IMR-90 (cell line): Measurements from ENCODE around the gene TSEN15. TPM values are rescaled to one million over a fixed set of nuclear protein-coding genes. Genes with fewer than 3 reads are reported as not detected.

Experiments used
- ATAC-seq: fragments of 200-7000 bp; cut with Tn5 transposase; 2 replicates; pipeline ENCODE4 v1.9.1; 2020; ENCODE audit warnings: low read depth, mild to moderate bottlenecking, moderate library complexity
- BruUV-seq: library from RNA; stranded (reverse); fragments of 400-500 nt; replicated peaks from 2 replicates; lab custom pipeline; 2021; lab: Mats Ljungman, UMichigan
- CTCF ChIA-PET: fragments of 300-600 bp; formaldehyde crosslinking; extraction: SDS; loops from one replicate; lab custom pipeline; 2021; ENCODE audit warnings: antibody characterized with exemption; lab: Yijun Ruan, JAX
- POLR2A ChIA-PET: fragments of 300-600 bp; sonication (Branson Sonifier 250); formaldehyde crosslinking; loops from one replicate; lab custom pipeline; 2022; ENCODE audit warnings: antibody characterized with exemption; ENCODE audit not compliant: unreplicated experiment; lab: Charles Lee
- DNase-seq: peaks from one replicate; pipeline ENCODE4 v3.0.0; 2013
- H2AFZ ChIP-seq: replicated peaks from 2 replicates; pipeline ENCODE3; 2013; ENCODE audit warnings: low read length, mild to moderate bottlenecking; ENCODE audit not compliant: poor library complexity
- H2AK5ac ChIP-seq: 2 replicates; pipeline ENCODE4 v1.6.1; 2013; ENCODE audit warnings: low read depth, low read length, inconsistent platforms
- H2AK9ac ChIP-seq: replicated peaks from 2 replicates; pipeline ENCODE3; 2013; ENCODE audit warnings: mild to moderate bottlenecking, low read depth, low read length, moderate library complexity; ENCODE audit not compliant: poor library complexity
- H2BK120ac ChIP-seq: 2 replicates; pipeline ENCODE4 v1.6.1; 2013; ENCODE audit warnings: low read depth, low read length, inconsistent platforms
- H2BK15ac ChIP-seq: 3 replicates; pipeline ENCODE4 v1.6.1; 2013; ENCODE audit warnings: low read depth, low read length, inconsistent platforms
- H2BK20ac ChIP-seq: 2 replicates; pipeline ENCODE4 v1.6.1; 2013; ENCODE audit warnings: low read depth, mild to moderate bottlenecking, inconsistent platforms, low read length, moderate library complexity
- H2BK5ac ChIP-seq: 2 replicates; pipeline ENCODE4 v1.6.1; 2013; ENCODE audit warnings: mild to moderate bottlenecking, low read depth, low read length, inconsistent platforms; ENCODE audit not compliant: poor library complexity, severe bottlenecking
- H3K14ac ChIP-seq: replicated peaks from 2 replicates; pipeline ENCODE4 v1.6.1; 2013; ENCODE audit warnings: low read depth, low read length, inconsistent platforms
- H3K18ac ChIP-seq: 2 replicates; pipeline ENCODE4 v1.6.1; 2013; ENCODE audit warnings: low read depth, low read length, control low read depth
- H3K23ac ChIP-seq: 2 replicates; pipeline ENCODE4 v1.6.1; 2013; ENCODE audit warnings: low read depth, low read length, inconsistent platforms
- H3K27ac ChIP-seq: 2 replicates; pipeline ENCODE4 v1.5.1; 2013; ENCODE audit warnings: mild to moderate bottlenecking, control low read depth, low read length; ENCODE audit not compliant: insufficient read depth
- H3K27me3 ChIP-seq: 2 replicates; pipeline ENCODE4 v1.6.1; 2013; ENCODE audit warnings: low read length; ENCODE audit not compliant: control insufficient read depth, insufficient read depth
- H3K36me3 ChIP-seq: 2 replicates; pipeline ENCODE4 v1.6.1; 2013; ENCODE audit warnings: low read length, mixed read lengths; ENCODE audit not compliant: control insufficient read depth, insufficient read depth
- H3K4ac ChIP-seq: 2 replicates; pipeline ENCODE4 v1.6.1; 2013; ENCODE audit warnings: low read depth, low read length, inconsistent platforms
- H3K4me1 ChIP-seq: 2 replicates; pipeline ENCODE4 v1.6.1; 2013; ENCODE audit warnings: low read length, mixed read lengths; ENCODE audit not compliant: control insufficient read depth, insufficient read depth
- H3K4me2 ChIP-seq: 2 replicates; pipeline ENCODE4 v1.6.1; 2013; ENCODE audit warnings: low read depth, mild to moderate bottlenecking, control low read depth, low read length, moderate library complexity
- H3K4me3 ChIP-seq: 2 replicates; pipeline ENCODE4 v1.5.1; 2013; ENCODE audit warnings: low read depth, mild to moderate bottlenecking, control low read depth, low read length, moderate library complexity; ENCODE audit not compliant: insufficient read depth
- H3K56ac ChIP-seq: 2 replicates; pipeline ENCODE4 v1.6.1; 2013; ENCODE audit warnings: low read length, inconsistent platforms; ENCODE audit not compliant: insufficient read depth; ENCODE audit errors: extremely low read depth
- H3K79me1 ChIP-seq, 2 experiments: 2 replicates each; pipeline ENCODE4 v1.6.1; 2013; ENCODE audit warnings: low read length in 2 of 2, inconsistent platforms in 1 of 2, low read depth in 1 of 2
- H3K9ac ChIP-seq: 2 replicates; pipeline ENCODE4 v1.6.1; 2013; ENCODE audit warnings: low read depth, low read length, control low read depth
- H3K9me1 ChIP-seq: 2 replicates; pipeline ENCODE4 v1.6.1; 2013; ENCODE audit warnings: low read length, inconsistent platforms; ENCODE audit not compliant: insufficient read depth
- H3K9me3 ChIP-seq: 2 replicates; pipeline ENCODE4 v1.6.1; 2013; ENCODE audit warnings: low read length; ENCODE audit not compliant: control insufficient read depth, insufficient read depth
- H4K20me1 ChIP-seq: 2 replicates; pipeline ENCODE4 v1.6.1; 2013; ENCODE audit warnings: low read length, inconsistent platforms; ENCODE audit not compliant: insufficient read depth
- H4K5ac ChIP-seq: 2 replicates; pipeline ENCODE4 v1.6.1; 2013; ENCODE audit warnings: mild to moderate bottlenecking, low read depth, low read length, control low read depth
- H4K8ac ChIP-seq, 2 experiments: 2 replicates each; pipeline ENCODE4 v1.6.1; 2013; ENCODE audit warnings: low read depth in 2 of 2, low read length in 2 of 2, control low read depth in 1 of 2, inconsistent platforms in 1 of 2
- H4K91ac ChIP-seq: 2 replicates; pipeline ENCODE4 v1.6.1; 2013; ENCODE audit warnings: low read depth, low read length, inconsistent platforms; ENCODE audit not compliant: insufficient read depth
- CEBPB ChIP-seq: IDR thresholded peaks from 2 replicates; pipeline ENCODE4 v1.6.1; 2012; ENCODE audit warnings: low read depth, low read length, improper control_type of control experiment
- CHD1 ChIP-seq: IDR thresholded peaks from 2 replicates; pipeline ENCODE4 v1.6.1; 2012; ENCODE audit warnings: low read depth, low read length, improper control_type of control experiment
- FOS ChIP-seq: fragments of 150-350 bp; IDR thresholded peaks from 2 replicates; pipeline ENCODE4 v1.6.1; 2016; ENCODE audit warnings: low read depth, low read length
- MAFK ChIP-seq: IDR thresholded peaks from 2 replicates; pipeline ENCODE4 v1.6.1; 2012; ENCODE audit warnings: low read depth, low read length, improper control_type of control experiment
- MAZ ChIP-seq: IDR thresholded peaks from 2 replicates; pipeline ENCODE4 v1.6.1; 2012; ENCODE audit warnings: low read depth, mild to moderate bottlenecking, low read length, improper control_type of control experiment, moderate library complexity, borderline replicate concordance
- NFE2L2 ChIP-seq: fragments of 150-350 bp; IDR thresholded peaks from 2 replicates; pipeline ENCODE4 v1.6.1; 2016; ENCODE audit warnings: low read depth, mild to moderate bottlenecking, low read length
- POLR2A ChIP-seq: IDR thresholded peaks from 2 replicates; pipeline ENCODE4 v1.6.1; 2012; ENCODE audit warnings: mild to moderate bottlenecking, low read depth, low read length
- RAD21 ChIP-seq: IDR thresholded peaks from 2 replicates; pipeline ENCODE4 v1.6.1; 2012; ENCODE audit warnings: low read length, improper control_type of control experiment
- RCOR1 ChIP-seq: IDR thresholded peaks from 2 replicates; pipeline ENCODE4 v1.6.1; 2012; ENCODE audit warnings: mild to moderate bottlenecking, low read length, improper control_type of control experiment; ENCODE audit not compliant: insufficient replicate concordance
- RFX5 ChIP-seq: IDR thresholded peaks from 2 replicates; pipeline ENCODE4 v1.8.0; 2012; ENCODE audit warnings: low read depth, mild to moderate bottlenecking, low read length, moderate library complexity
- USF2 ChIP-seq: fragments of 150-350 bp; IDR thresholded peaks from 2 replicates; pipeline ENCODE4 v1.6.1; 2017; ENCODE audit warnings: mild to moderate bottlenecking, antibody characterized with exemption, low read length, low read depth
- dilution Hi-C: fragments of 300-500 bp; cut with HindIII; formaldehyde crosslinking; loops from one replicate; pipeline ENCODE4 v1.14.3; 2018; ENCODE audit warnings: low sequenced_read_pairs; ENCODE audit not compliant: unreplicated experiment
- in situ Hi-C: fragments of 300-500 bp; cut with MboI; formaldehyde crosslinking; loops from 3 replicates; pipeline ENCODE4 v1.14.3; 2019; ENCODE audit warnings: low sequenced_read_pairs, inconsistent platforms, mixed read lengths
- intact Hi-C: fragments of 100-400 bp; cut with micrococcal nuclease; formaldehyde crosslinking; loops from 2 replicates; pipeline ENCODE4 v1.10.0; 2022
- polyA plus RNA-seq, 3 experiments: library from polyadenylated mRNA; depleted of rRNA; stranded (reverse); fragments of >200 nt; gene quantifications; 2 replicates each; pipeline ENCODE4 v1.2.3, GENCODE V29; 2012; ENCODE audit warnings: low replicate concordance in 1 of 3
- total RNA-seq: library from RNA; depleted of rRNA; stranded (reverse); fragments of >200 nt; gene quantifications from 2 replicates; pipeline ENCODE4 v1.2.3, GENCODE V29; 2012
- TF ChIP-seq, protein P1 (sequence below): fragments of 150-350 bp; IDR thresholded peaks from 2 replicates; pipeline ENCODE4 v1.6.1; 2016; ENCODE audit warnings: low read depth, mild to moderate bottlenecking, low read length, moderate library complexity, borderline replicate concordance
- TF ChIP-seq, protein P2 (sequence below): conservative IDR thresholded peaks from 2 replicates; pipeline ENCODE4 v1.5.1; 2012; ENCODE audit warnings: mild to moderate bottlenecking, low read depth, low read length, improper control_type of control experiment

Gene TSEN15
- total and polyA plus RNA-seq, 2 of the 4 experiments (the other 2 are of a cell fraction): 32.4 to 45.0 TPM

DNA sequence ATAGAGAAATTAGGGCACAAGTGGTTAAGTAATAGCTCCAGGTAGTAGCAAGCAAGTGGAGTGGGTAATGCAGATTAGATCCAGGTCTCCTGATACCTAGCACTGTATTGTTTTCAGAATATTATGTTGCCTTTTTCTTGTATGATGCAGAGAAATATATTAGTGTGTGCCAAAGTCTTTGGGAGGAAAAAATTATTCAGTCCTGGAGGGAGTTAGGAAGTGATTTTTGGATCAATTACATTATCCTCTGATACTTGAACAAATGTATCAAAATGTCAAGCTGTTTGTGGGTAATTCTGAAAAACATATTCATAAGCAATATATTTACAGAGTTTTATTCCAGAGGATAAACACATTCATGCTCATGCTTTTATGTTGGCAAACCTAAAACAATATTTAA lies 28.8 kb downstream of the TSEN15 start:
- no peaks in the 10 kb centered on the region; a peak in 1 of 4 replicates for H3K79me1 ChIP-seq
- TF ChIP-seq, protein P1, sequence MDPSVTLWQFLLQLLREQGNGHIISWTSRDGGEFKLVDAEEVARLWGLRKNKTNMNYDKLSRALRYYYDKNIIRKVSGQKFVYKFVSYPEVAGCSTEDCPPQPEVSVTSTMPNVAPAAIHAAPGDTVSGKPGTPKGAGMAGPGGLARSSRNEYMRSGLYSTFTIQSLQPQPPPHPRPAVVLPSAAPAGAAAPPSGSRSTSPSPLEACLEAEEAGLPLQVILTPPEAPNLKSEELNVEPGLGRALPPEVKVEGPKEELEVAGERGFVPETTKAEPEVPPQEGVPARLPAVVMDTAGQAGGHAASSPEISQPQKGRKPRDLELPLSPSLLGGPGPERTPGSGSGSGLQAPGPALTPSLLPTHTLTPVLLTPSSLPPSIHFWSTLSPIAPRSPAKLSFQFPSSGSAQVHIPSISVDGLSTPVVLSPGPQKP: no peak
- TF ChIP-seq, protein P2, sequence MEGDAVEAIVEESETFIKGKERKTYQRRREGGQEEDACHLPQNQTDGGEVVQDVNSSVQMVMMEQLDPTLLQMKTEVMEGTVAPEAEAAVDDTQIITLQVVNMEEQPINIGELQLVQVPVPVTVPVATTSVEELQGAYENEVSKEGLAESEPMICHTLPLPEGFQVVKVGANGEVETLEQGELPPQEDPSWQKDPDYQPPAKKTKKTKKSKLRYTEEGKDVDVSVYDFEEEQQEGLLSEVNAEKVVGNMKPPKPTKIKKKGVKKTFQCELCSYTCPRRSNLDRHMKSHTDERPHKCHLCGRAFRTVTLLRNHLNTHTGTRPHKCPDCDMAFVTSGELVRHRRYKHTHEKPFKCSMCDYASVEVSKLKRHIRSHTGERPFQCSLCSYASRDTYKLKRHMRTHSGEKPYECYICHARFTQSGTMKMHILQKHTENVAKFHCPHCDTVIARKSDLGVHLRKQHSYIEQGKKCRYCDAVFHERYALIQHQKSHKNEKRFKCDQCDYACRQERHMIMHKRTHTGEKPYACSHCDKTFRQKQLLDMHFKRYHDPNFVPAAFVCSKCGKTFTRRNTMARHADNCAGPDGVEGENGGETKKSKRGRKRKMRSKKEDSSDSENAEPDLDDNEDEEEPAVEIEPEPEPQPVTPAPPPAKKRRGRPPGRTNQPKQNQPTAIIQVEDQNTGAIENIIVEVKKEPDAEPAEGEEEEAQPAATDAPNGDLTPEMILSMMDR: no peak
- TF ChIP-seq CEBPB: no peak
- no peak for TF ChIP-seq RFX5
- TF ChIP-seq MAZ: no peak
- TF ChIP-seq MAFK: no peak
- TF ChIP-seq NFE2L2: no peak
- TF ChIP-seq POLR2A: no peak
- no peak for TF ChIP-seq RAD21
- TF ChIP-seq FOS: no peak
- no peak for TF ChIP-seq USF2
- TF ChIP-seq CHD1: no peak
- no peak for TF ChIP-seq RCOR1
- no peak overlapping the region for H3K14ac ChIP-seq
- intact Hi-C loops: no loop called here
- H3K27ac ChIP-seq: no peak overlapping the region
- BruUV-seq: no TSS peak
- DNase-seq (no peak), ATAC-seq (no peak)
- no peak overlapping the region for H3K4me3 ChIP-seq
- ChIA-PET CTCF (interaction anchor here (1.2 kb wide), 1 partner anchor 142 kb away, joined by 5 read pairs; no protein-coding TSS in a partner anchor), POLR2A (no interaction called here)
- no peak overlapping the region for H4K8ac ChIP-seq
- no peak overlapping the region for H4K5ac ChIP-seq
- H3K4ac ChIP-seq: no peak overlapping the region
- H3K36me3 ChIP-seq: no peaks in the 10 kb centered on the region
- H3K4me2 ChIP-seq: no peak overlapping the region
- H2BK120ac ChIP-seq: no peak overlapping the region
- no peaks in the 10 kb centered on the region for H3K9me1 ChIP-seq
- no peak overlapping the region for H3K9ac ChIP-seq
- peaks cover 3% of the 10 kb centered on the region; the same call in 1 of the 2 replicates for H3K9me3 ChIP-seq
- H2AK5ac ChIP-seq: no peak overlapping the region
- dilution Hi-C loops: no loop called here
- no peak overlapping the region for H2AFZ ChIP-seq
- H2BK15ac ChIP-seq: no peak overlapping the region
- no peaks in the 10 kb centered on the region for H3K27me3 ChIP-seq
- no peaks in the 10 kb centered on the region for H4K20me1 ChIP-seq
- no peak overlapping the region for H3K23ac ChIP-seq
- no peak overlapping the region for H4K91ac ChIP-seq
- no peak overlapping the region for H2BK5ac ChIP-seq
- H2BK20ac ChIP-seq: no peak overlapping the region
- H3K18ac ChIP-seq: no peak overlapping the region
- in situ Hi-C loops: loop anchor here (5.0 to 25.0 kb wide), 3 partner anchors 142 to 582 kb away; no protein-coding TSS in a partner anchor
- no peak overlapping the region for H2AK9ac ChIP-seq
- H3K4me1 ChIP-seq: 0 out of 2 replicates have a peak, but pooled peaks cover 2% of the 10 kb centered on the region
- no peak overlapping the region for H3K56ac ChIP-seq
